H9 (cell line): Measurements from ENCODE around the gene SLC22A5. TPM values are rescaled to one million over a fixed set of nuclear protein-coding genes. Genes with fewer than 3 reads are reported as not detected.

Experiments
- DNase-seq: peaks from one replicate; pipeline ENCODE4 v3.0.0-alpha.2; 2017
- H2AFZ ChIP-seq: one replicate; pipeline ENCODE4 v1.6.1; 2013; ENCODE audit warnings: mild to moderate bottlenecking, low read length, control low read depth, moderate library complexity
- H2AK5ac ChIP-seq: 2 replicates; pipeline ENCODE4 v1.6.1; 2013; ENCODE audit warnings: low read length, control low read depth, mixed read lengths; ENCODE audit not compliant: insufficient read length
- H2BK120ac ChIP-seq: one replicate; pipeline ENCODE4 v1.6.1; 2013; ENCODE audit warnings: low read depth, mild to moderate bottlenecking, low read length, control low read depth, inconsistent platforms; ENCODE audit not compliant: poor library complexity, severe bottlenecking
- H2BK12ac ChIP-seq: 2 replicates; pipeline ENCODE4 v1.6.1; 2013; ENCODE audit warnings: low read length, control low read depth, mixed read lengths, low read depth; ENCODE audit not compliant: insufficient read length
- H2BK15ac ChIP-seq: 2 replicates; pipeline ENCODE4 v1.6.1; 2013; ENCODE audit warnings: low read depth, low read length, control low read depth
- H2BK20ac ChIP-seq: one replicate; pipeline ENCODE4 v1.6.1; 2013; ENCODE audit warnings: low read depth, mild to moderate bottlenecking, low read length, control low read depth, inconsistent platforms; ENCODE audit not compliant: poor library complexity, severe bottlenecking
- H2BK5ac ChIP-seq: 2 replicates; pipeline ENCODE4 v1.6.1; 2013; ENCODE audit warnings: low read length, control low read depth, mixed read lengths; ENCODE audit not compliant: insufficient read length
- H3K14ac ChIP-seq: 2 replicates; pipeline ENCODE4 v1.6.1; 2013; ENCODE audit warnings: low read length, control low read depth; ENCODE audit not compliant: insufficient read depth
- H3K18ac ChIP-seq: 2 replicates; pipeline ENCODE4 v1.6.1; 2013; ENCODE audit warnings: low read depth, mild to moderate bottlenecking, mixed read lengths, low read length, control low read depth; ENCODE audit not compliant: insufficient read length
- H3K23ac ChIP-seq: 2 replicates; pipeline ENCODE4 v1.6.1; 2013; ENCODE audit warnings: low read length, control low read depth, mixed read lengths, low read depth; ENCODE audit not compliant: insufficient read length
- H3K23me2 ChIP-seq: 2 replicates; pipeline ENCODE4 v1.6.1; 2013; ENCODE audit warnings: low read depth, mild to moderate bottlenecking, mixed read lengths, low read length, control low read depth; ENCODE audit not compliant: insufficient read length, poor library complexity, severe bottlenecking
- H3K27ac ChIP-seq: 2 replicates; pipeline ENCODE4 v1.5.1; 2013; ENCODE audit warnings: low read length, control low read depth, mixed read lengths, low read depth; ENCODE audit not compliant: insufficient read length
- H3K27me3 ChIP-seq: 2 replicates; pipeline ENCODE4 v1.6.1; 2013; ENCODE audit warnings: low read length, control low read depth, inconsistent platforms; ENCODE audit not compliant: insufficient read depth
- H3K4ac ChIP-seq: 2 replicates; pipeline ENCODE4 v1.6.1; 2013; ENCODE audit warnings: low read depth, mild to moderate bottlenecking, control low read depth, inconsistent platforms, low read length, moderate library complexity
- H3K4me1 ChIP-seq: 2 replicates; pipeline ENCODE4 v1.6.1; 2013; ENCODE audit warnings: low read length, control low read depth, inconsistent platforms; ENCODE audit not compliant: insufficient read depth
- H3K4me2 ChIP-seq: 2 replicates; pipeline ENCODE4 v1.6.1; 2013; ENCODE audit warnings: low read length, control low read depth, mixed read lengths; ENCODE audit not compliant: insufficient read length, insufficient read depth
- H3K56ac ChIP-seq: 2 replicates; pipeline ENCODE4 v1.6.1; 2013; ENCODE audit warnings: low read depth, mild to moderate bottlenecking, mixed read lengths, low read length, control low read depth; ENCODE audit not compliant: insufficient read length
- H3K79me1 ChIP-seq: 2 replicates; pipeline ENCODE4 v1.6.1; 2013; ENCODE audit warnings: low read depth, mild to moderate bottlenecking, moderate library complexity, low read length, control low read depth, inconsistent platforms; ENCODE audit not compliant: insufficient read depth, poor library complexity, severe bottlenecking
- H3K79me2 ChIP-seq: 2 replicates; pipeline ENCODE4 v1.6.1; 2013; ENCODE audit warnings: low read length, control low read depth, inconsistent platforms; ENCODE audit not compliant: insufficient read depth
- H3K9ac ChIP-seq: 2 replicates; pipeline ENCODE4 v1.6.1; 2013; ENCODE audit warnings: low read length, control low read depth, mixed read lengths; ENCODE audit not compliant: insufficient read length; ENCODE audit errors: extremely low read depth
- H3K9me3 ChIP-seq: one replicate; pipeline ENCODE4 v1.6.1; 2013; ENCODE audit warnings: low read depth, low read length, inconsistent platforms; ENCODE audit not compliant: control insufficient read depth
- H3T11ph ChIP-seq: one replicate; pipeline ENCODE4 v1.6.1; 2013; ENCODE audit warnings: mild to moderate bottlenecking, low read length, control low read depth, inconsistent platforms
- H4K20me1 ChIP-seq: one replicate; pipeline ENCODE4 v1.6.1; 2013; ENCODE audit not compliant: control insufficient read depth, insufficient read length, insufficient read depth
- H4K5ac ChIP-seq: 2 replicates; pipeline ENCODE4 v1.6.1; 2013; ENCODE audit warnings: low read depth, mild to moderate bottlenecking, mixed read lengths, low read length, control low read depth; ENCODE audit not compliant: insufficient read length
- H4K8ac ChIP-seq: replicated peaks from 2 replicates; pipeline ENCODE4 v1.6.1; 2013; ENCODE audit warnings: low read length, control low read depth, mixed read lengths, low read depth; ENCODE audit not compliant: insufficient read length
- H4K91ac ChIP-seq: 2 replicates; pipeline ENCODE4 v1.6.1; 2013; ENCODE audit warnings: low read depth, mild to moderate bottlenecking, moderate library complexity, mixed read lengths, low read length, control low read depth; ENCODE audit not compliant: insufficient read length
- H3K27ac Mint-ChIP-seq, 3 experiments: 2 replicates in 2 of 3; 3 replicates in 1 of 3; pipeline ENCODE4 v1.8.0; 2020 to 2021; ENCODE audit warnings: mixed read lengths in 3 of 3, mild to moderate bottlenecking in 1 of 3, moderate library complexity in 1 of 3
- H3K27me3 Mint-ChIP-seq: 2 replicates; pipeline ENCODE4 v1.8.0; 2021; ENCODE audit warnings: low read depth, mild to moderate bottlenecking, moderate library complexity, mixed read lengths
- H3K36me3 Mint-ChIP-seq, 3 experiments: 2 replicates in 2 of 3; 3 replicates in 1 of 3; pipeline ENCODE4 v1.8.0; 2020 to 2021; ENCODE audit warnings: low read depth in 3 of 3, mixed read lengths in 3 of 3; ENCODE audit not compliant: insufficient read depth in 1 of 3
- H3K4me1 Mint-ChIP-seq, 2 experiments: 2 replicates each; pipeline ENCODE4 v1.8.0; 2020; ENCODE audit warnings: mixed read lengths in 2 of 2
- H3K4me3 Mint-ChIP-seq, 2 experiments: 2 replicates in 1 of 2; 3 replicates in 1 of 2; pipeline ENCODE4 v1.8.0; 2020 to 2021; ENCODE audit warnings: mild to moderate bottlenecking in 2 of 2, mixed read lengths in 2 of 2, moderate library complexity in 1 of 2
- H3K9me3 Mint-ChIP-seq, 2 experiments: 2 replicates in 1 of 2; 3 replicates in 1 of 2; pipeline ENCODE4 v1.8.0; 2020; ENCODE audit warnings: mild to moderate bottlenecking in 2 of 2, mixed read lengths in 2 of 2, moderate library complexity in 1 of 2
- CTCF ChIP-seq: fragments of 200-600 bp; sonication (generic); conservative IDR thresholded peaks from 3 replicates; pipeline ENCODE4 v1.8.0; 2021; ENCODE audit warnings: antibody characterized with exemption, mild to moderate bottlenecking
- WGBS: extraction: QIAGEN DNeasy Blood & Tissue Kit; methylation state at CpG from one replicate; pipeline ENCODE4 v1.1.7; 2013; ENCODE audit warnings: missing lambda C conversion rate, low lambda C conversion rate, mixed read lengths; ENCODE audit not compliant: insufficient read length; ENCODE audit errors: extremely low coverage; 5-methylcytosine and 5-hydroxymethylcytosine counted together
- total RNA-seq: library from RNA; stranded (reverse); gene quantifications from 2 replicates; pipeline ENCODE4 v1.2.1, GENCODE V29; 2021

The SLC22A5 gene
- total RNA-seq, 1 experiment from 2014 or later: 3.4 TPM

- no peak overlapping the region for H2BK15ac ChIP-seq
- no peak overlapping the region for H3K4me2 ChIP-seq
- H2BK120ac ChIP-seq: no peak overlapping the region
- no peaks in the 10 kb centered on the region for H4K20me1 ChIP-seq
- no peak overlapping the region for H3K18ac ChIP-seq
- H2AFZ ChIP-seq: no peak overlapping the region
- Mint-ChIP-seq H3K9me3 (no peaks in the 10 kb centered on the region; a peak in 1 of 5 replicates), H3K4me3 (no peak overlapping the region; a peak in 1 of 5 replicates), H3K27ac (no peak overlapping the region), H3K4me1 (peaks cover 19 to 23% of the 10 kb centered on the region in 2 experiments), H3K36me3 (no peaks in the 10 kb centered on the region), H3K27me3 (no peaks in the 10 kb centered on the region)
- H3K4ac ChIP-seq: no peak overlapping the region
- DNase-seq: no peak
- H2BK5ac ChIP-seq: no peak overlapping the region
- no peak overlapping the region for H4K5ac ChIP-seq
- H3K27ac ChIP-seq: no peak overlapping the region
- H3K23ac ChIP-seq: no peak overlapping the region
- no peak overlapping the region for H2AK5ac ChIP-seq
- H2BK12ac ChIP-seq: no peak overlapping the region
- no CpG with 5 or more reads among the region's 8 CpGs for WGBS
- H3T11ph ChIP-seq: no peak overlapping the region
- no peak overlapping the region for H4K91ac ChIP-seq
- H3K56ac ChIP-seq: no peak overlapping the region
- no peak overlapping the region for H3K14ac ChIP-seq
- no peak overlapping the region for H4K8ac ChIP-seq
- H3K9ac ChIP-seq: no peak overlapping the region
- H3K27me3 ChIP-seq: no peaks in the 10 kb centered on the region
- no peaks in the 10 kb centered on the region for H3K23me2 ChIP-seq
- no peaks in the 10 kb centered on the region for H3K79me2 ChIP-seq
- H2BK20ac ChIP-seq: no peak overlapping the region
- H3K4me1 ChIP-seq: no peaks in the 10 kb centered on the region; the same call in 1 of the 2 replicates
- no peaks in the 10 kb centered on the region for H3K79me1 ChIP-seq
- no peaks in the 10 kb centered on the region for H3K9me3 ChIP-seq
- no peak for TF ChIP-seq CTCF
Observed at GRCh38 chr5:132425009-132425937, 55.8 kb downstream of the SLC22A5 start.
